ENCODE results near the gene MLXIPL. TPM values are rescaled to one million over a fixed set of nuclear protein-coding genes. Genes with fewer than 3 reads are reported as not detected.

Gene MLXIPL
- total and polyA plus RNA-seq, 2 of the 8 experiments (the other 6 are each of a cell fraction or from before 2014, with no cell fraction given) = 9.4 to 10.6 TPM

DNA sequence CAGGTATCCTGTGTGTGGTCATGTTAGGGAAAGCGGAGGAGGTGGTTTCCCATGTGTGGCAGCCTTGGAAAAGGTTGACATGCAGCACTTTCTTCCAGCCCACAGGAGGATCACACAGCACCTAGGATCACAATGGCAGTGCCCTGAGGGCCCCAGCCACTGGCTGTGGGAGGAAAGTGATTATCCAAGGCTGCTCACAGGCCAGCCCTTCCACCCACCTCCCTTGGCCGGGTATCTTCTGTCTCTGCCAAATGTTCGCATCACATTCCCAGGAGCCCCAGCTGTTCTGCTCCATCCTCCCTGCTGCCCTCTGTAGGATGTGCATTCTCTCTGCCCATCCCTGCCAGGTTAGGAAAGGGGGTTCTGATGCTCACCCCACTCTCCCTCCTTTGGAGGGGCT, 2.5 kb upstream of the MLXIPL start:
- Histone ChIP-seq H3K79me1 (ENCODE audit: low read depth, low read length) (no peaks in the 10 kb centered on the region), H3K14ac (ENCODE audit: insufficient read length) (no peak overlapping the region), H2BK15ac (ENCODE audit: low read length) (0 out of 2 replicates have a peak overlapping the region, but pooled peaks have one; percentile 49), H3K36me3 (ENCODE audit: control insufficient read depth in 2 of 4, insufficient read depth in 4 of 4, low read length in 3 of 4) (no peaks in the 10 kb centered on the region), H4K91ac (replicated peaks; ENCODE audit: insufficient read length, low read length) (no peak overlapping the region), H3K4me1 (replicated peaks in 1 of 4; ENCODE audit: control insufficient read depth in 3 of 4, insufficient read depth in 4 of 4, low read length in 3 of 4) (peaks cover 0 to 7% (median 5%) of the 10 kb centered on the region in 4 experiments; a peak in 6 of 7 replicates), H2BK12ac (ENCODE audit: low read depth, low read length) (no peak overlapping the region; the same call in 1 of the 2 replicates), H2AFZ (ENCODE audit: low read length) (no peak overlapping the region), H4K20me1 (replicated peaks in 1 of 2; ENCODE audit: control insufficient read depth in 1 of 2, insufficient read depth in 2 of 2, low read length in 2 of 2) (peaks cover 0 to 5% of the 10 kb centered on the region in 2 experiments), H2AK5ac (ENCODE audit: low read depth, low read length) (no peak overlapping the region), H3K79me2 (ENCODE audit: control insufficient read depth in 1 of 2, insufficient read depth in 2 of 2, low read length in 2 of 2) (no peaks in the 10 kb centered on the region), H3K4me3 (ENCODE audit: extremely low read depth in 1 of 4, insufficient read depth in 2 of 4, low read depth in 3 of 4, low read length in 4 of 4) (no peak overlapping the region), H3K9ac (replicated peaks in 1 of 4; ENCODE audit: extremely low read depth in 1 of 4, low read depth in 3 of 4, low read length in 3 of 4) (no peak overlapping the region), H3K27me3 (replicated peaks in 1 of 4; ENCODE audit: control insufficient read depth in 3 of 4, extremely low read depth in 1 of 4, insufficient read depth in 3 of 4, low read length in 3 of 4) (peaks cover 0 to 12% (median 10%) of the 10 kb centered on the region in 4 experiments; a peak in 5 of 7 replicates), H3K9me3 (ENCODE audit: insufficient read depth in 2 of 2, low read depth in 1 of 2, low read length in 1 of 2) (no peaks in the 10 kb centered on the region), H3K18ac (ENCODE audit: extremely low read depth, low read length) (no peak overlapping the region; the same call in 1 of the 2 replicates), H3K27ac (ENCODE audit: low read depth, low read length) (no peak overlapping the region; the same call in 1 of the 2 replicates), H2BK120ac (replicated peaks; ENCODE audit: low read depth, low read length) (no peak overlapping the region), H3K4me2 (ENCODE audit: insufficient read depth in 1 of 2, low read depth in 2 of 2, low read length in 2 of 2) (no peak overlapping the region), H2BK20ac (ENCODE audit: low read length) (0 out of 2 replicates have a peak overlapping the region, but pooled peaks have one; percentile 1), H4K5ac (ENCODE audit: insufficient read length, low read depth, low read length) (no peak overlapping the region), H3K4ac (replicated peaks; ENCODE audit: insufficient read length, low read depth, low read length) (no peak overlapping the region), H4K8ac (ENCODE audit: extremely low read depth, insufficient read depth, low read length) (no peak overlapping the region), H2BK5ac (ENCODE audit: low read depth, low read length) (no peak overlapping the region), H3K23me2 (ENCODE audit: low read depth, low read length) (peaks cover 18% of the 10 kb centered on the region), H3K56ac (replicated peaks; ENCODE audit: insufficient read length, low read depth, low read length) (no peak overlapping the region), H3K23ac (ENCODE audit: insufficient read length) (no peak overlapping the region)
- FAIRE-seq (no peak), DNase-seq (ENCODE audit: low read depth in 1 of 2, low spot score in 2 of 2) (no peak)
- TF ChIP-seq, protein P1, sequence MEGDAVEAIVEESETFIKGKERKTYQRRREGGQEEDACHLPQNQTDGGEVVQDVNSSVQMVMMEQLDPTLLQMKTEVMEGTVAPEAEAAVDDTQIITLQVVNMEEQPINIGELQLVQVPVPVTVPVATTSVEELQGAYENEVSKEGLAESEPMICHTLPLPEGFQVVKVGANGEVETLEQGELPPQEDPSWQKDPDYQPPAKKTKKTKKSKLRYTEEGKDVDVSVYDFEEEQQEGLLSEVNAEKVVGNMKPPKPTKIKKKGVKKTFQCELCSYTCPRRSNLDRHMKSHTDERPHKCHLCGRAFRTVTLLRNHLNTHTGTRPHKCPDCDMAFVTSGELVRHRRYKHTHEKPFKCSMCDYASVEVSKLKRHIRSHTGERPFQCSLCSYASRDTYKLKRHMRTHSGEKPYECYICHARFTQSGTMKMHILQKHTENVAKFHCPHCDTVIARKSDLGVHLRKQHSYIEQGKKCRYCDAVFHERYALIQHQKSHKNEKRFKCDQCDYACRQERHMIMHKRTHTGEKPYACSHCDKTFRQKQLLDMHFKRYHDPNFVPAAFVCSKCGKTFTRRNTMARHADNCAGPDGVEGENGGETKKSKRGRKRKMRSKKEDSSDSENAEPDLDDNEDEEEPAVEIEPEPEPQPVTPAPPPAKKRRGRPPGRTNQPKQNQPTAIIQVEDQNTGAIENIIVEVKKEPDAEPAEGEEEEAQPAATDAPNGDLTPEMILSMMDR (IDR thresholded peaks at IDR 0.05; ENCODE audit: control extremely low read depth in 1 of 3, insufficient read depth in 1 of 3, low read depth in 1 of 3, low read length in 3 of 3) = peak; percentile 26 to 62 (median 51)
- no peak for TF ChIP-seq SP1 (IDR thresholded peaks at IDR 0.05; ENCODE audit: low read depth, low read length)
- TF ChIP-seq RAD21 (IDR thresholded peaks at IDR 0.05 in 1 of 2, conservative IDR thresholded peaks at IDR 0.05 in 1 of 2; ENCODE audit: low read depth in 2 of 2, low read length in 2 of 2) = peak in 1 of 2 experiments; percentile 27; a peak in 1 of 4 replicates
- no peak for TF ChIP-seq CTBP2 (IDR thresholded peaks at IDR 0.05; ENCODE audit: borderline replicate concordance, insufficient read depth, insufficient read length, low read length)
- TF ChIP-seq TEAD4 (IDR thresholded peaks at IDR 0.05; ENCODE audit: low read depth, low read length) = peak; percentile 53; the same call in 1 of the 2 replicates
- CTCF ChIA-PET (ENCODE audit: partially characterized antibody) = interaction anchor here (0.6 to 7.9 kb wide), 11 partner anchors 10 to 98 kb away, joined by 3 to 136 read pairs (median 3); partner anchors contain the start of gene VPS37D
- WGBS, 2 experiments (ENCODE audit: extremely low coverage in 1 of 2, insufficient coverage in 1 of 2, insufficient read length in 1 of 2, insufficient replicate concordance in 2 of 2, low coverage in 1 of 2, low lambda C conversion rate in 2 of 2, missing lambda C conversion rate in 1 of 2) = 73% methylated on average over 3 of the region's 3 CpGs; no CpG with 5 or more reads in 1 of the 2 experiments
- POLR2A ChIA-PET (ENCODE audit: partially characterized antibody) = interaction anchor here (0.6 to 1.3 kb wide), 4 partner anchors 10 to 212 kb away, joined by 3 to 4 read pairs (median 4); no protein-coding TSS in a partner anchor
